Upper lobe of left lung (tissue), 6 donors: Measurements from ENCODE around the gene ITFG1. TPM values are rescaled to one million over a fixed set of nuclear protein-coding genes. Genes with fewer than 3 reads are reported as not detected.

Experiments used
- ATAC-seq, 2 donors: fragments of 200-7000 bp; cut with Tn5 transposase; one replicate each; pipeline ENCODE4 v1.9.1; 2022; ENCODE audit warnings: mild to moderate bottlenecking in 2 of 2, moderate library complexity in 2 of 2; ENCODE audit not compliant: low FRiP score in 2 of 2
- DNase-seq, 2 donors: peaks; one replicate each; pipeline ENCODE4 v3.0.0-alpha.2; 2019 to 2020
- H3K27ac ChIP-seq, 4 donors: fragments of 200-600 bp; sonication (generic); one replicate each; pipeline ENCODE4 v1.5.1; 2016 to 2019
- H3K27me3 ChIP-seq, 4 donors: fragments of 200-600 bp; sonication (generic); one replicate each; pipeline ENCODE4 v1.5.1; 2017 to 2019
- H3K36me3 ChIP-seq, 4 donors: fragments of 200-600 bp; sonication (generic); one replicate each; pipeline ENCODE4 v1.5.1; 2016 to 2019
- H3K4me1 ChIP-seq, 4 donors: fragments of 200-600 bp; sonication (generic); one replicate each; pipeline ENCODE4 v1.5.1; 2018 to 2019
- H3K4me3 ChIP-seq, 4 donors: fragments of 200-600 bp; sonication (generic); one replicate each; pipeline ENCODE4 v1.5.1; 2017 to 2019; ENCODE audit warnings: mild to moderate bottlenecking in 2 of 4, moderate library complexity in 1 of 4
- H3K9me3 ChIP-seq, 4 donors: fragments of 200-600 bp; sonication (generic); one replicate each; pipeline ENCODE4 v1.5.1; 2018 to 2019
- CTCF ChIP-seq, 6 experiments: fragments of 450-650 bp in 4 of 6; fragments of 200-600 bp in 2 of 6; sonication (generic) in 2 of 6; IDR thresholded peaks; one replicate each; pipeline ENCODE4 v1.5.1; 2016 to 2019; ENCODE audit warnings: antibody characterized with exemption in 6 of 6
- EP300 ChIP-seq, 4 donors: sonication (generic); formaldehyde crosslinking; IDR thresholded peaks; one replicate each; pipeline ENCODE4 v1.5.1; 2017; ENCODE audit warnings: antibody characterized with exemption in 4 of 4, control low read depth in 2 of 4
- POLR2A ChIP-seq, 4 donors: fragments of 450-650 bp; IDR thresholded peaks; one replicate each; pipeline ENCODE4 v1.5.1; 2016 to 2017; ENCODE audit warnings: antibody characterized with exemption in 4 of 4, mild to moderate bottlenecking in 2 of 4
- POLR2AphosphoS5 ChIP-seq, 2 donors: sonication (generic); formaldehyde crosslinking; IDR thresholded peaks; one replicate each; pipeline ENCODE4 v1.5.1; 2017; ENCODE audit warnings: antibody characterized with exemption in 2 of 2
- WGBS, 2 donors: methylation state at CpG; one replicate each; pipeline ENCODE4 v1.1.5; 2017 to 2018; 5-methylcytosine and 5-hydroxymethylcytosine counted together
- total RNA-seq, 6 donors: library from RNA; depleted of rRNA in 4 of 6; stranded (reverse); fragments of >200 nt in 4 of 6; gene quantifications; one replicate each; pipeline versions ENCODE4 v1.1.0 to v1.2.1, GENCODE V29; 2016 to 2021
- donor health status: DM: no; HTN: no; CAD: no; lungs with moderate emphysema.
- donor health status: DM: no; HTN: yes; CAD: no; lungs with severe emphysema.

The ITFG1 gene
- total RNA-seq, 6 donors from 2014 or later = 23.7 to 58.1 (median 43.6) TPM

DNA sequence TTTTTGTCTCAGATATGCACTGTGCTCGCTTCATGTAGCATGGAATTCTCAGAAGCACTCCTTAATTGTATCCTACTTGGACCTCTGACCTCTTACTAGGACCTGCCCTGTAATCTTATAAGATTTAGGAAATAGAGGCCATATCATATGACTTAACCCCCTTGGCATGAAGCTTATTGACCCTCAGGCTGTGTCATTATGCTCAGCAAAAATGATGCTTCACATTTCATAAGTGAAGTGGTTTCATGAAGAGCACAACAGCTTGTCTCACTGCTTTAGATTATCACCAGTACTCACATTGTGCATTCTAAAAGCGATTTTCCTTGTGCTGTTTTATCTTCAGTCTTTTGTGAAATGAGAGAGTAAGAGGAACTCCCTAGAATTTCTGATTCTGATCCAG, 6.6 kb upstream of the ITFG1 start:
- H3K27ac ChIP-seq = peak overlapping the region in 1 of 4 donors; percentile 30
- DNase-seq (no peak), ATAC-seq (no peak)
- WGBS, 2 donors = 92 to 98% methylated on average over 2 of the region's 2 CpGs
- no peaks in the 10 kb centered on the region for H3K9me3 ChIP-seq
- TF ChIP-seq POLR2A (IDR thresholded peaks at IDR 0.05) = no peak
- H3K4me1 ChIP-seq = peaks cover 25 to 54% (median 35%) of the 10 kb centered on the region in 4 donors
- H3K4me3 ChIP-seq = no peak overlapping the region
- H3K27me3 ChIP-seq = no peaks in the 10 kb centered on the region
- H3K36me3 ChIP-seq = peaks cover 0 to 6% (median 0%) of the 10 kb centered on the region in 4 donors

DNA sequence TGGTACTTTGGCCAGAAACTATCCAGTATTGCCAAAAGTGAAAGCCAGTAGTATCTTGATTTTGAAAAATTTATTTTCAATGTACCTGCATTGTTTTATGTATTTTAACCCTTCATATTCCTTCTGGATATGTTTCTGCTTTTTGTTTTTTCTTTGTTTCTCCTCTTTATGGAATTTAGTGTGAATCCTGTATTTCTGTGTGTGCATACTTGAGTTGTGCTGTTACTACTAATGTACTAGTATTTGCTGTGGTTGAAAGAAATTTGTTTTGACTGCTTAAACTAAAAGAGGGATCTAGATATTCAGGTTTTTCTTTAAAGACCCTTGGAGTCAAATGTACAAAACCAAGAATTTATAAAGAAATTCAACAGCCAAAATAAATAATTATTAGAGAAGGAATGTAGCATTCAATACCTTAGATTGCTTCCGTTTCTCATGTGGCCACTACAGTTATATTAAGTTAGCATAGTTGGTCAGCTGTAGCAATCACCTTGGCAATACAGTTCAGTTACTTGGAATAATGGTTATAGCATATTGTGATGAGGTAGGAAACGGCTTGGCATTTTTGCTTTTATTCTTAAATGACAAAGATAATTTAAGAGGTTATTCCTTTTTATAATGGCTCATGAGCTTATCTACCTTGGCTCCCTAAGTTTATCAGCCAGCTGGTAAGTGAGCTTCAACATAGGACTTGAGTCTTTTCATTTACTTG, 5.2 kb upstream of the ITFG1 start:
- Histone ChIP-seq H3K9me3 (no peaks in the 10 kb centered on the region), H3K4me1 (peaks cover 29 to 60% (median 39%) of the 10 kb centered on the region in 4 donors), H3K4me3 (no peak overlapping the region), H3K36me3 (peaks cover 0 to 6% (median 0%) of the 10 kb centered on the region in 4 donors), H3K27ac (no peak overlapping the region), H3K27me3 (no peaks in the 10 kb centered on the region)
- TF ChIP-seq EP300 (IDR thresholded peaks at IDR 0.05) (no peak), POLR2A (IDR thresholded peaks at IDR 0.05) (no peak), CTCF (IDR thresholded peaks at IDR 0.05) (no peak), POLR2AphosphoS5 (IDR thresholded peaks at IDR 0.05) (no peak)
- ATAC-seq (no peak), DNase-seq (no peak)
- 84 to 87% methylated on average over 2 of the region's 2 CpGs for WGBS, 2 donors

DNA sequence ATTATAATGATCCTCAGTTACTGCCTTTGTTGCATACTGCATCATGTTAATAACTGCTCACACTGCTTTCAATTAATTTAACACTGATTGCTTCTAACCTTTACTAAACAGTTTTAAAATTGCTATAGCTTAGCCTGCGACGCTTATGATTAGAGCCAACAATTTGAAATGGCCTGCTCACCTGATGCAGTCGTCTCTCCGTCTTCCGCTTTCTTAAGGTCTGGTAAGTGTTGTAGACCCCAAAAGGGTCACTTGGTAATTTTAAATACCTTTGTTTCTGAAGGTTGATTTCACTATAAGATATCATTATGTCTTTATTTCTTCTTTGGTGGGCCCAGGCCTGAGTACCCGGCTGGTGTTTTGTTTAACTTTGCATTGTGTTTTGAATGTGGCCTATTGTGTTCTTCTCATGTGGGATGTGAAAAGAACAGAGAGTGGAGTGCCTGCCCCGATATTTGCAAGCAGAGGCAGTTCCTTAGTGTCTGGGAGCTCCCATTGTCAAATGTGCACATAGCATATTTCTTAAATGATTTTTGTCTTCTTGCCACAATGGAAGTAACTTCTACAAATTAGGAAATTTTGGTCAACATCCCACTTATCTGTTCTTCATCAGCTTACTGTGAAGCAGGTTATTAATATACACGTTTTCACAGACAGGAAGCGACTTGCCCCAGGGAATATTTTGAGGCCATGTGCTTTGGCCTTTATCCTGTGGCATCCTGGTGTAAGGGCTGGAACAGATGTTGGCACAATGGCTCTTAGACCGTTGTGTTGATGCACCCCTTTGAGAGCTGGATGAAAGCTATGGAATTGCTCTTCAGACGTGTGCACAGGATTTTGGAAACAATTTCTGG, 3.1 kb upstream of the ITFG1 start:
- Histone ChIP-seq H3K4me3 (no peak overlapping the region), H3K27me3 (no peaks in the 10 kb centered on the region), H3K36me3 (peaks cover 0 to 6% (median 0%) of the 10 kb centered on the region in 4 donors), H3K27ac (peak overlapping the region in 2 of 4 donors; percentile 24 to 64), H3K4me1 (peaks cover 44 to 58% (median 47%) of the 10 kb centered on the region in 4 donors), H3K9me3 (no peaks in the 10 kb centered on the region)
- DNase-seq (no peak), ATAC-seq (no peak)
- 76 to 77% methylated on average over 11 of the region's 11 CpGs for WGBS, 2 donors
- no peak for TF ChIP-seq POLR2AphosphoS5 (IDR thresholded peaks at IDR 0.05)
- no peak for TF ChIP-seq EP300 (IDR thresholded peaks at IDR 0.05)
- no peak for TF ChIP-seq CTCF (IDR thresholded peaks at IDR 0.05)
- TF ChIP-seq POLR2A (IDR thresholded peaks at IDR 0.05) = no peak

GRCh38 chr16:47461598-47462266, 869 bp upstream of the ITFG1 start:
- ATAC-seq (peak; percentile 69 to 87), DNase-seq (peak in 1 of 2 donors; percentile 64)
- TF ChIP-seq EP300 (IDR thresholded peaks at IDR 0.05) (no peak), POLR2A (IDR thresholded peaks at IDR 0.05) (peak in 1 of 4 donors; percentile 24), CTCF (IDR thresholded peaks at IDR 0.05) (peak in 1 of 6 experiments; percentile 10), POLR2AphosphoS5 (IDR thresholded peaks at IDR 0.05) (no peak)
- Histone ChIP-seq H3K36me3 (peaks cover 0 to 11% (median 0%) of the 10 kb centered on the region in 4 donors), H3K27ac (peak overlapping the region; percentile 89 to 100 (median 98)), H3K9me3 (no peaks in the 10 kb centered on the region), H3K4me3 (peak overlapping the region; percentile 72 to 91 (median 79)), H3K4me1 (peaks cover 34 to 52% (median 39%) of the 10 kb centered on the region in 4 donors), H3K27me3 (no peaks in the 10 kb centered on the region)
- WGBS, 2 donors = 1% methylated on average over 8 to 17 of the region's 17 CpGs

GRCh38 chr16:47460359-47460710, 528 bp downstream of the ITFG1 start:
- H3K36me3 ChIP-seq = peaks cover 0 to 20% (median 0%) of the 10 kb centered on the region in 4 donors
- peaks cover 34 to 52% (median 37%) of the 10 kb centered on the region in 4 donors for H3K4me1 ChIP-seq
- no peaks in the 10 kb centered on the region for H3K9me3 ChIP-seq
- 7 to 9% methylated on average over 4 of the region's 4 CpGs for WGBS, 2 donors
- ATAC-seq (no peak), DNase-seq (no peak)
- H3K27ac ChIP-seq = peak overlapping the region; percentile 89 to 100 (median 98)
- no peaks in the 10 kb centered on the region for H3K27me3 ChIP-seq
- TF ChIP-seq CTCF (IDR thresholded peaks at IDR 0.05) (no peak), POLR2AphosphoS5 (IDR thresholded peaks at IDR 0.05) (no peak)
- peak overlapping the region; percentile 72 to 91 (median 79) for H3K4me3 ChIP-seq
